Neutrophil (primary cell): ENCODE data around the gene TBKBP1.
A peak's percentile ranks its signal among the peaks of the same experiment; 100 is the strongest.

Experiments
- H3K27ac ChIP-seq: fragments of 200-600 bp; sonication (generic); 2 replicates; pipeline ENCODE4 v1.5.1; 2016; ENCODE audit warnings: mild to moderate bottlenecking, moderate library complexity
- H3K27me3 ChIP-seq: fragments of 200-600 bp; sonication (generic); 2 replicates; pipeline ENCODE4 v1.6.0; 2016; ENCODE audit warnings: mild to moderate bottlenecking
- H3K36me3 ChIP-seq: fragments of 200-600 bp; sonication (generic); 2 replicates; pipeline ENCODE4 v1.5.1; 2017
- H3K4me1 ChIP-seq, 2 experiments: fragments of 200-600 bp in 1 of 2; sonication (generic) in 1 of 2; 1 replicate in 1 of 2; 2 replicates in 1 of 2; pipeline versions ENCODE4 v1.5.1 to v1.6.1; 2013 to 2016; ENCODE audit warnings: low read depth in 1 of 2, low read length in 1 of 2, mild to moderate bottlenecking in 1 of 2, moderate library complexity in 1 of 2; ENCODE audit not compliant: control insufficient read depth in 1 of 2, insufficient read depth in 1 of 2
- H3K4me3 ChIP-seq, 2 experiments: fragments of 200-600 bp in 1 of 2; sonication (generic) in 1 of 2; 1 replicate in 1 of 2; 2 replicates in 1 of 2; pipeline ENCODE4 v1.5.1; 2013 to 2016; ENCODE audit warnings: low read depth in 1 of 2, low read length in 1 of 2, mild to moderate bottlenecking in 1 of 2, moderate library complexity in 1 of 2
- H3K9me3 ChIP-seq: fragments of 200-600 bp; sonication (generic); 2 replicates; pipeline ENCODE4 v1.5.1; 2016
- CTCF ChIP-seq: fragments of 200-600 bp; sonication (generic); IDR thresholded peaks from 2 replicates; pipeline ENCODE4 v1.5.1; 2016; ENCODE audit warnings: antibody characterized with exemption

Gene TBKBP1

GRCh38 chr17:47696717-47697642 is 3.0 kb downstream of the TBKBP1 start:
- no peaks in the 10 kb centered on the region for H3K9me3 ChIP-seq
- H3K4me1 ChIP-seq, result peaks cover 35 to 38% of the 10 kb centered on the region in 2 experiments
- H3K27ac ChIP-seq, result peak overlapping the region; percentile 13
- peaks cover 44% of the 10 kb centered on the region for H3K36me3 ChIP-seq
- no peak for TF ChIP-seq CTCF
- no peak overlapping the region for H3K4me3 ChIP-seq
- peaks cover 5% of the 10 kb centered on the region for H3K27me3 ChIP-seq

GRCh38 chr17:47697906-47698711 is 4.1 kb downstream of the TBKBP1 start:
- H3K4me3 ChIP-seq, result no peak overlapping the region
- H3K27me3 ChIP-seq, result no peaks in the 10 kb centered on the region
- H3K9me3 ChIP-seq, result no peaks in the 10 kb centered on the region
- TF ChIP-seq CTCF, result no peak
- H3K36me3 ChIP-seq, result peaks cover 44% of the 10 kb centered on the region
- H3K27ac ChIP-seq, result no peak overlapping the region
- peaks cover 30 to 34% of the 10 kb centered on the region in 2 experiments for H3K4me1 ChIP-seq

GRCh38 chr17:47698749-47699535 is 5.0 kb downstream of the TBKBP1 start:
- Histone ChIP-seq H3K4me1 (peaks cover 33 to 37% of the 10 kb centered on the region in 2 experiments), H3K9me3 (no peaks in the 10 kb centered on the region), H3K36me3 (peaks cover 44% of the 10 kb centered on the region), H3K4me3 (no peak overlapping the region), H3K27me3 (no peaks in the 10 kb centered on the region), H3K27ac (no peak overlapping the region)
- TF ChIP-seq CTCF, result peak; percentile 95

- Histone ChIP-seq H3K4me1 (peaks cover 39 to 42% of the 10 kb centered on the region in 2 experiments), H3K27ac (no peak overlapping the region), H3K27me3 (no peaks in the 10 kb centered on the region), H3K4me3 (no peak overlapping the region), H3K9me3 (no peaks in the 10 kb centered on the region), H3K36me3 (peaks cover 44% of the 10 kb centered on the region)
- TF ChIP-seq CTCF, result no peak
Measured at GRCh38 chr17:47699536-47699840, 5.5 kb downstream of the TBKBP1 start.
